ENCODE results near the gene SLC25A34.

- no peak for TF ChIP-seq CTCF (IDR thresholded peaks at IDR 0.05)
- TF ChIP-seq POLR2A (IDR thresholded peaks at IDR 0.05) = no peak
- no peak for TF ChIP-seq EP300 (IDR thresholded peaks at IDR 0.05)
Observed at GRCh38 chr1:15744122-15744679, 8.1 kb downstream of the SLC25A34 start.

All from ovary (tissue), 3 donors.